ENCODE results near the gene GMPPA. TPM values are rescaled to one million over a fixed set of nuclear protein-coding genes. Genes with fewer than 3 reads are reported as not detected.

The GMPPA gene
- total RNA-seq, 1 donor from 2014 or later, result 52.9 TPM

DNA sequence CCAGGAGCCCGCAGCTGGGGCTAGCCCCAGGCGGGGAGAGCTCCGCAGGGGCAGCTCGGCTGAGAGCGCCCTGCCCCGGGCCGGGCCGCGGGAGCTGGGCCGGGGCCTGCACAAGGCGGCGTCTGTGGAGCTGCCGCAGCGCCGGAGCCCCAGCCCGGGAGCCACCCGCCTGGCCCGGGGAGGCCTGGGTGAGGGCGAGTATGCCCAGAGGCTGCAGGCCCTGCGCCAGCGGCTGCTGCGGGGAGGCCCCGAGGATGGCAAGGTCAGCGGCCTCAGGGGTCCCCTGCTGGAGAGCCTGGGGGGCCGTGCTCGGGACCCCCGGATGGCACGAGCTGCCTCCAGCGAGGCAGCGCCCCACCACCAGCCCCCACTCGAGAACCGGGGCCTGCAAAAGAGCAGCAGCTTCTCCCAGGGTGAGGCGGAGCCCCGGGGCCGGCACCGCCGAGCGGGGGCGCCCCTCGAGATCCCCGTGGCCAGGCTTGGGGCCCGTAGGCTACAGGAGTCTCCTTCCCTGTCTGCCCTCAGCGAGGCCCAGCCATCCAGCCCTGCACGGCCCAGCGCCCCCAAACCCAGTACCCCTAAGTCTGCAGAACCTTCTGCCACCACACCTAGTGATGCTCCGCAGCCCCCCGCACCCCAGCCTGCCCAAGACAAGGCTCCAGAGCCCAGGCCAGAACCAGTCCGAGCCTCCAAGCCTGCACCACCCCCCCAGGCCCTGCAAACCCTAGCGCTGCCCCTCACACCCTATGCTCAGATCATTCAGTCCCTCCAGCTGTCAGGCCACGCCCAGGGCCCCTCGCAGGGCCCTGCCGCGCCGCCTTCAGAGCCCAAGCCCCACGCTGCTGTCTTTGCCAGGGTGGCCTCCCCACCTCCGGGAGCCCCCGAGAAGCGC is 15.0 kb upstream of the GMPPA start:
- Mint-ChIP-seq H3K4me1 (ENCODE audit: low read depth) (no peaks in the 10 kb centered on the region), H3K4me3 (ENCODE audit: low read depth) (no peak overlapping the region), H3K27ac (no peak overlapping the region), H3K27me3 (ENCODE audit: low read depth) (peaks cover 40% of the 10 kb centered on the region), H3K36me3 (ENCODE audit: low read depth) (no peaks in the 10 kb centered on the region), H3K9me3 (no peaks in the 10 kb centered on the region)
- intact Hi-C loops (cut with micrococcal nuclease), result no loop called here
- DNase-seq (ENCODE audit: low spot score), result no peak

- H3K4me3 Mint-ChIP-seq (ENCODE audit: low read depth), result no peak overlapping the region
- peaks cover 40% of the 10 kb centered on the region for H3K27me3 Mint-ChIP-seq (ENCODE audit: low read depth)
- H3K9me3 Mint-ChIP-seq, result no peaks in the 10 kb centered on the region
Measured at GRCh38 chr2:219484343-219485200, 14.1 kb upstream of the GMPPA start.

DNA sequence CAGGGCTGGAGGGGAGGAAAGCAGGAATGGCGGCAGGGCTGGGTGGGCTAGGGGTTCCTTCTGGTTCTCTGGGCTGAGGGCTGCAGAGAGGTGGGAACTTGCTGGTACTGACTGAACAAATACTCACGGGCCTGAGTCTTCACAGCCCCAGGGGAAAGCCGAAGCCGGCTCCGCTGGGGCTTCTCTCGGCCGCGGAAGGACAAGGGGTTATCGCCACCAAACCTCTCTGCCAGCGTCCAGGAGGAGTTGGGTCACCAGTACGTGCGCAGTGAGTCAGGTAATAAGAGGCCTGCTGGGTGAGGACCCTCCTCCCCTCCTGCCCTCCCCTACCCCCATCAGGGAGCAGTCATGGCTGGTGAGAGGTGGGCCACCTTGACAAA is 13.5 kb upstream of the GMPPA start:
- Mint-ChIP-seq H3K4me3 (ENCODE audit: low read depth) (no peak overlapping the region), H3K27ac (no peak overlapping the region), H3K9me3 (no peaks in the 10 kb centered on the region), H3K4me1 (ENCODE audit: low read depth) (no peaks in the 10 kb centered on the region), H3K27me3 (ENCODE audit: low read depth) (peaks cover 40% of the 10 kb centered on the region), H3K36me3 (ENCODE audit: low read depth) (no peaks in the 10 kb centered on the region)
- intact Hi-C loops (cut with micrococcal nuclease), result no loop called here
- no peak for DNase-seq (ENCODE audit: low spot score)

More at GRCh38 chr2:219484343-219485200, 14.1 kb upstream of the GMPPA start:
- no peak for DNase-seq (ENCODE audit: low spot score)
- Mint-ChIP-seq H3K4me1 (ENCODE audit: low read depth) (no peaks in the 10 kb centered on the region), H3K36me3 (ENCODE audit: low read depth) (no peaks in the 10 kb centered on the region), H3K27ac (no peak overlapping the region)
- intact Hi-C loops (cut with micrococcal nuclease), result no loop called here

- DNase-seq (ENCODE audit: low spot score), result no peak
- Mint-ChIP-seq H3K27ac (no peak overlapping the region), H3K27me3 (ENCODE audit: low read depth) (peaks cover 39% of the 10 kb centered on the region)
Measured at GRCh38 chr2:219486380-219486959, 12.2 kb upstream of the GMPPA start.

DNA sequence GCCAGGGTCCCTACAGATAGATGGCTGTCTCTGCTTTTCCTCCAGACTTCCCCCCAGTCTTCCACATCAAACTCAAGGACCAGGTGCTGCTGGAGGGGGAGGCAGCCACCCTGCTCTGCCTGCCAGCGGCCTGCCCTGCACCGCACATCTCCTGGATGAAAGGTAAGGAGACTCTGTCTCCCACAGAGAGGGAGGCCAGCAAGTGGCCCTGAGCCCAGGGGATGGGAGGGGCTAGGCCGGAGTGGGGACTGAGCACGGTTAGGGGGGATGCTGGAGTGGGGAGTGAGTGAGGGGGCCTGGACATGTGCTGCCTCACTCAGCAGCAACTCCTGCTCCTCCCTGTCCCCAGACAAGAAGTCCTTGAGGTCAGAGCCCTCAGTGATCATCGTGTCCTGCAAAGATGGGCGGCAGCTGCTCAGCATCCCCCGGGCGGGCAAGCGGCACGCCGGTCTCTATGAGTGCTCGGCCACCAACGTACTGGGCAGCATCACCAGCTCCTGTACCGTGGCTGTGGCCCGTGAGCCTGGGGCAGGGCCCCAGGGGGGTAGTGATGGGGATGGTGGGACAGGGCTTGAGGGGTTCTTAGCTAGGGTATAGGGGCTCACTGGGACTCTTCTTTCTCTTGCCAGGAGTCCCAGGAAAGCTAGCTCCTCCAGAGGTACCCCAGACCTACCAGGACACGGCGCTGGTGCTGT is 10.4 kb upstream of the GMPPA start:
- no peaks in the 10 kb centered on the region for H3K36me3 Mint-ChIP-seq (ENCODE audit: low read depth)
- H3K9me3 Mint-ChIP-seq, result no peaks in the 10 kb centered on the region
- H3K4me1 Mint-ChIP-seq (ENCODE audit: low read depth), result no peaks in the 10 kb centered on the region
- no peak overlapping the region for H3K4me3 Mint-ChIP-seq (ENCODE audit: low read depth)
- intact Hi-C loops (cut with micrococcal nuclease), result no loop called here
- no peak overlapping the region for H3K27ac Mint-ChIP-seq
- DNase-seq (ENCODE audit: low spot score), result no peak
- peaks cover 34% of the 10 kb centered on the region for H3K27me3 Mint-ChIP-seq (ENCODE audit: low read depth)

More at GRCh38 chr2:219486380-219486959, 12.2 kb upstream of the GMPPA start:
- intact Hi-C loops (cut with micrococcal nuclease), result no loop called here
- no peaks in the 10 kb centered on the region for H3K36me3 Mint-ChIP-seq (ENCODE audit: low read depth)
- H3K4me1 Mint-ChIP-seq (ENCODE audit: low read depth), result no peaks in the 10 kb centered on the region
- no peaks in the 10 kb centered on the region for H3K9me3 Mint-ChIP-seq
- no peak overlapping the region for H3K4me3 Mint-ChIP-seq (ENCODE audit: low read depth)

DNA sequence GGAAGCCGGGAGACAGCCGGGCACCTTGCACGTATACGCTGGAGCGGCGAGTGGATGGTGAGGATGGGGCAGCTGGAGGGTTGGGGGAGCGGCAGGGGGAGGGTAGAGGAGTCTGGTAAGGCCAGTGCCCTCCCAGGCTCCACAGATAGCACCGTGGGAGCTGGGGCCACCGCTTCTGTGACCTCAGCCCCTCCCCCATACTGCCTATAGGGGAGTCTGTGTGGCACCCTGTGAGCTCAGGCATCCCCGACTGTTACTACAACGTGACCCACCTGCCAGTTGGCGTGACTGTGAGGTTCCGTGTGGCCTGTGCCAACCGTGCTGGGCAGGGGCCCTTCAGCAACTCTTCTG is 9.9 kb upstream of the GMPPA start:
- DNase-seq (ENCODE audit: low spot score), result no peak
- no peaks in the 10 kb centered on the region for H3K9me3 Mint-ChIP-seq
- peaks cover 36% of the 10 kb centered on the region for H3K27me3 Mint-ChIP-seq (ENCODE audit: low read depth)
- intact Hi-C loops (cut with micrococcal nuclease), result no loop called here
- H3K4me3 Mint-ChIP-seq (ENCODE audit: low read depth), result no peak overlapping the region
- H3K27ac Mint-ChIP-seq, result no peak overlapping the region
- H3K4me1 Mint-ChIP-seq (ENCODE audit: low read depth), result no peaks in the 10 kb centered on the region
- H3K36me3 Mint-ChIP-seq (ENCODE audit: low read depth), result no peaks in the 10 kb centered on the region

DNA sequence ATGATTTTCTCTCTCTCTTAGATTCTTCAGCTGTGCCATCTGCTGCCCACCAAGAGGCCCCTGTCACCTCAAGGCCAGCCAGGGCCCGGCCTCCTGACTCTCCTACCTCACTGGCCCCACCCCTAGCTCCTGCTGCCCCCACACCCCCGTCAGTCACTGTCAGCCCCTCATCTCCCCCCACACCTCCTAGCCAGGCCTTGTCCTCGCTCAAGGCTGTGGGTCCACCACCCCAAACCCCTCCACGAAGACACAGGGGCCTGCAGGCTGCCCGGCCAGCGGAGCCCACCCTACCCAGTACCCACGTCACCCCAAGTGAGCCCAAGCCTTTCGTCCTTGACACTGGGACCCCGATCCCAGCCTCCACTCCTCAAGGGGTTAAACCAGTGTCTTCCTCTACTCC is 9.4 kb upstream of the GMPPA start:
- H3K36me3 Mint-ChIP-seq (ENCODE audit: low read depth), result no peaks in the 10 kb centered on the region
- no peak overlapping the region for H3K27ac Mint-ChIP-seq
- H3K4me1 Mint-ChIP-seq (ENCODE audit: low read depth), result no peaks in the 10 kb centered on the region
- intact Hi-C loops (cut with micrococcal nuclease), result no loop called here
- peaks cover 36% of the 10 kb centered on the region for H3K27me3 Mint-ChIP-seq (ENCODE audit: low read depth)
- no peaks in the 10 kb centered on the region for H3K9me3 Mint-ChIP-seq
- no peak overlapping the region for H3K4me3 Mint-ChIP-seq (ENCODE audit: low read depth)
- no peak for DNase-seq (ENCODE audit: low spot score)

- no peaks in the 10 kb centered on the region for H3K36me3 Mint-ChIP-seq (ENCODE audit: low read depth)
- no peak for DNase-seq (ENCODE audit: low spot score)
- intact Hi-C loops (cut with micrococcal nuclease), result no loop called here
- peaks cover 41% of the 10 kb centered on the region for H3K27me3 Mint-ChIP-seq (ENCODE audit: low read depth)
- no peaks in the 10 kb centered on the region for H3K4me1 Mint-ChIP-seq (ENCODE audit: low read depth)
- H3K27ac Mint-ChIP-seq, result no peak overlapping the region
- no peak overlapping the region for H3K4me3 Mint-ChIP-seq (ENCODE audit: low read depth)
- no peaks in the 10 kb centered on the region for H3K9me3 Mint-ChIP-seq
Measured at GRCh38 chr2:219490186-219490585, 8.5 kb upstream of the GMPPA start.

DNA sequence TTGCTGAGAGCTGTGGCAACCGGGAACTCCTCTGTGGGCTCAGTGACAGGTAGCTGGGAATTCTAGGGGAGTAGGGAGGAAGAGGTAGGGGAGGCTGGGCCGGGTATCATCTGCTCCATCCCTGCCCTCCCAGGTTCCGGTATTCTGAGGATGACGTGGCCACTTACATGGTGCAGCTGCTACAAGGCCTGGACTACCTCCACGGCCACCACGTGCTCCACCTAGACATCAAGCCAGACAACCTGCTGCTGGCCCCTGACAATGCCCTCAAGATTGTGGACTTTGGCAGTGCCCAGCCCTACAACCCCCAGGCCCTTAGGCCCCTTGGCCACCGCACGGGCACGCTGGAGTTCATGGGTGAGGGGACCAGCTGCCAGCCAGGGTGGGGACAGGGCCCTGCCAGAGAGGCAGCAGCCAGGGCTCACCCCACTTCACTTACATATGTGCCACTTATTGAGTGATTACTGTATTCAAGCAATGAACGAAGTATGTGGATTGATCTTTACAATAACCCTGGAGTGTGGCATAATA is 8.0 kb upstream of the GMPPA start:
- H3K4me1 Mint-ChIP-seq (ENCODE audit: low read depth), result peaks cover 3% of the 10 kb centered on the region
- H3K9me3 Mint-ChIP-seq, result no peaks in the 10 kb centered on the region
- intact Hi-C loops (cut with micrococcal nuclease), result no loop called here
- no peak overlapping the region for H3K4me3 Mint-ChIP-seq (ENCODE audit: low read depth)
- no peak overlapping the region for H3K27ac Mint-ChIP-seq
- DNase-seq (ENCODE audit: low spot score), result no peak
- H3K36me3 Mint-ChIP-seq (ENCODE audit: low read depth), result no peaks in the 10 kb centered on the region
- H3K27me3 Mint-ChIP-seq (ENCODE audit: low read depth), result peaks cover 40% of the 10 kb centered on the region

GRCh38 chr2:219491278-219491963 is 7.3 kb upstream of the GMPPA start:
- no peaks in the 10 kb centered on the region for H3K9me3 Mint-ChIP-seq
- H3K27me3 Mint-ChIP-seq (ENCODE audit: low read depth), result peaks cover 41% of the 10 kb centered on the region
- no peak for DNase-seq (ENCODE audit: low spot score)
- no peak overlapping the region for H3K4me3 Mint-ChIP-seq (ENCODE audit: low read depth)
- H3K27ac Mint-ChIP-seq, result no peak overlapping the region
- peaks cover 4% of the 10 kb centered on the region for H3K4me1 Mint-ChIP-seq (ENCODE audit: low read depth)
- intact Hi-C loops (cut with micrococcal nuclease), result no loop called here
- H3K36me3 Mint-ChIP-seq (ENCODE audit: low read depth), result no peaks in the 10 kb centered on the region

DNA sequence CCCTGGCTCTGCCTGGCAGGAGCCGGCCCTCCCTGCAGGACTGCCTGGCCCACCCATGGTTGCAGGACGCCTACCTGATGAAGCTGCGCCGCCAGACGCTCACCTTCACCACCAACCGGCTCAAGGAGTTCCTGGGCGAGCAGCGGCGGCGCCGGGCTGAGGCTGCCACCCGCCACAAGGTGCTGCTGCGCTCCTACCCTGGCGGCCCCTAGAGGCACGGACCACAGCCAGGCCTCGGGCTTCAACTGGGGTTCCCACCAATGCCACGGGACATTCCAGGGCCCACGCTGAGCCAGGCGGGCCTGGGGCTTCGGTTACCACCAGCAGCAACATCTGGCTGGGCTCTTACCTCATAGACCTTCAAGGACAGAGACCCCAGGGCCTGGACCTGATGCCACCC is 6.1 kb upstream of the GMPPA start:
- Mint-ChIP-seq H3K36me3 (ENCODE audit: low read depth) (no peaks in the 10 kb centered on the region), H3K4me1 (ENCODE audit: low read depth) (peaks cover 6% of the 10 kb centered on the region), H3K27ac (no peak overlapping the region), H3K27me3 (ENCODE audit: low read depth) (peaks cover 42% of the 10 kb centered on the region), H3K9me3 (no peaks in the 10 kb centered on the region), H3K4me3 (ENCODE audit: low read depth) (no peak overlapping the region)
- no peak for DNase-seq (ENCODE audit: low spot score)
- intact Hi-C loops (cut with micrococcal nuclease), result no loop called here

DNA sequence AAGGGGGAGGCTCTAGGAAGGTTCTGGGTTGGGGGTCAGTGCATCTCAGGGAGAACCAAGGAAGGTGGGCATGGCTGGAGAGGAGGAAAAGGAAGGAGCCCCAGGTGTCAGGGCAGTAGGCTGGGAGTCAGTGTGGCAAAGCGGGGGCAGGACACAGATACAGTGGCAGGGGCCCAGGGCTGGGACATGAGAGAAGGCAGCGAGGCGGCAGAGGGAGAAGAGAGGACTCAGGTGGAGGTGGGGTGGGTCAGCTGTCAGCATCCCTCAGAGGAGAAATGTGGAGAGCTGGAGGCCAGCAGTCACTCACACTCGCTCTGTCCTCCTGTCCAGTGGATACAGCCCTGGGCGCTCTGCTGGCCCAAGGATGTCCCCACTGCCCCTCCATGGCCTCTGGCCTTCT is 5.6 kb upstream of the GMPPA start:
- Mint-ChIP-seq H3K9me3 (no peaks in the 10 kb centered on the region), H3K4me3 (ENCODE audit: low read depth) (no peak overlapping the region), H3K4me1 (ENCODE audit: low read depth) (peaks cover 6% of the 10 kb centered on the region), H3K36me3 (ENCODE audit: low read depth) (no peaks in the 10 kb centered on the region), H3K27me3 (ENCODE audit: low read depth) (peaks cover 43% of the 10 kb centered on the region), H3K27ac (no peak overlapping the region)
- intact Hi-C loops (cut with micrococcal nuclease), result no loop called here
- no peak for DNase-seq (ENCODE audit: low spot score)
